SK-N-SH (cell line): ENCODE results near the gene ABHD16B. TPM values are rescaled to one million over a fixed set of nuclear protein-coding genes. Genes with fewer than 3 reads are reported as not detected.

ENCODE experiments used
- CTCF ChIP-seq: fragments of 200-600 bp; sonication (generic); IDR thresholded peaks from 2 replicates; pipeline ENCODE4 v1.6.1; 2017; ENCODE audit warnings: antibody characterized with exemption, mild to moderate bottlenecking, moderate library complexity
- EP300 ChIP-seq, 2 experiments: IDR thresholded peaks; 2 replicates each; pipeline versions ENCODE4 v1.4.0 to v1.6.1; 2012; ENCODE audit warnings: borderline replicate concordance in 1 of 2, low read depth in 1 of 2, low read length in 1 of 2
- FOXJ3 ChIP-seq: sonication (generic); formaldehyde crosslinking; IDR thresholded peaks from 2 replicates; pipeline ENCODE4 v1.5.1; 2020; ENCODE audit warnings: mild to moderate bottlenecking, missing genetic modification reagents
- FOXM1 ChIP-seq: IDR thresholded peaks from 2 replicates; pipeline ENCODE4 v1.4.0; 2012; ENCODE audit warnings: low read depth, mild to moderate bottlenecking
- GATA2 ChIP-seq: sonication (generic); formaldehyde crosslinking; IDR thresholded peaks from 2 replicates; pipeline ENCODE4 v1.5.0; 2020; ENCODE audit warnings: mild to moderate bottlenecking, missing genetic modification reagents
- JUND ChIP-seq: IDR thresholded peaks from 2 replicates; pipeline ENCODE4 v1.4.0; 2012
- MAX ChIP-seq: IDR thresholded peaks from 2 replicates; pipeline ENCODE4 v1.4.0; 2012; ENCODE audit warnings: low read depth
- NFIC ChIP-seq: IDR thresholded peaks from 2 replicates; pipeline ENCODE4 v1.4.0; 2012; ENCODE audit warnings: borderline replicate concordance
- PBX3 ChIP-seq: IDR thresholded peaks from 2 replicates; pipeline ENCODE4; 2012
- RAD21 ChIP-seq: IDR thresholded peaks from 2 replicates; pipeline ENCODE4 v1.6.1; 2012; ENCODE audit warnings: mild to moderate bottlenecking, low read length
- RCOR1 ChIP-seq: fragments of 150-350 bp; IDR thresholded peaks from 2 replicates; pipeline ENCODE4 v1.6.1; 2017; ENCODE audit warnings: antibody characterized with exemption, low read length
- REST ChIP-seq: IDR thresholded peaks from 2 replicates; pipeline ENCODE4 v1.6.1; 2012; ENCODE audit warnings: mild to moderate bottlenecking, low read depth, low read length, moderate library complexity
- RFX5 ChIP-seq: IDR thresholded peaks from 2 replicates; pipeline ENCODE4 v1.6.1; 2012; ENCODE audit warnings: mild to moderate bottlenecking, improper control_type of control experiment, low read length
- RXRA ChIP-seq: IDR thresholded peaks from 2 replicates; pipeline ENCODE4 v1.4.0; 2012; ENCODE audit warnings: low read depth, mild to moderate bottlenecking, borderline replicate concordance
- SMC3 ChIP-seq: IDR thresholded peaks from 2 replicates; pipeline ENCODE4 v1.6.1; 2012; ENCODE audit warnings: low read depth, low read length, improper control_type of control experiment
- TAF1 ChIP-seq: IDR thresholded peaks from 2 replicates; pipeline ENCODE4 v1.6.1; 2012; ENCODE audit warnings: low read depth, mild to moderate bottlenecking, low read length, moderate library complexity, borderline replicate concordance
- TCF12 ChIP-seq: IDR thresholded peaks from 2 replicates; pipeline ENCODE4 v1.4.0; 2012
- YY1 ChIP-seq: IDR thresholded peaks from 2 replicates; pipeline ENCODE4 v1.4.0; 2012; ENCODE audit warnings: low read depth, mild to moderate bottlenecking
- polyA plus RNA-seq, 3 experiments: library from polyadenylated mRNA; depleted of rRNA; stranded (reverse); fragments of >200 nt; gene quantifications; 2 replicates each; pipeline ENCODE4 v1.2.3, GENCODE V29; 2012

The ABHD16B gene
- polyA plus RNA-seq, 1 of the 3 experiments (the other 2 are of a cell fraction), result not detected

GRCh38 chr20:63863798-63864544 is 2.7 kb downstream of the ABHD16B start (continued):
- TF ChIP-seq RXRA (no peak), RAD21 (peak; percentile 65), NFIC (no peak), REST (no peak), SMC3 (peak; percentile 44), TAF1 (no peak), JUND (no peak), GATA2 (CRISPR knock-in tag) (no peak), MAX (peak; percentile 54; the same call in 1 of the 2 replicates), TCF12 (no peak), CTCF (peak; percentile 62), RCOR1 (no peak), FOXJ3 (CRISPR knock-in tag) (no peak), PBX3 (no peak), EP300 (IDR thresholded peaks at IDR 0.05; ENCODE audit: borderline replicate concordance in 1 of 2, low read depth in 1 of 2, low read length in 1 of 2) (no peak), FOXM1 (no peak), YY1 (no peak), RFX5 (no peak)
